ENCODE results near the gene XPNPEP1.

The XPNPEP1 gene

DNA sequence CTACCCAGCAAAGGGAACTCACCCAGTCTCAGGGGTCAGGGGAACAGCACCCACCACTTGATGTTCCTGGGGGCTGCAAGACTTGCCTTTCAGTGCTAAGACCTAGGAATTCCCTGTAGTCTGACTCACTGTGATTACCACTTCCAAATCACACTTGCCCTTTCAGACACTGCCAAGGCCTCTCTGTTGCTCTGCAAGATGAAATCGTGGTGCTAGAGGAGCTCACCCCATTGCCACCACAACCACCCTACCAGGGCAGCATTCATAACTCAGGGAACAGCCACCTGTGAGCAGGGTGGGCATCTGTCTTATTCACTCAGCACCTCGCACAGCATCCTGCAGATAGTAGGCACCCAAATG lies 36.5 kb downstream of the XPNPEP1 start:
- POLR2A ChIA-PET = no interaction called here
- CTCF ChIA-PET = interaction anchor here (0.7 to 1.4 kb wide), 3 partner anchors 11 to 251 kb away, joined by 3 to 5 read pairs (median 3); no protein-coding TSS in a partner anchor
- H3K4me3 ChIP-seq (ENCODE audit: low read depth, low read length) = no peak overlapping the region
- TF ChIP-seq, protein P1, sequence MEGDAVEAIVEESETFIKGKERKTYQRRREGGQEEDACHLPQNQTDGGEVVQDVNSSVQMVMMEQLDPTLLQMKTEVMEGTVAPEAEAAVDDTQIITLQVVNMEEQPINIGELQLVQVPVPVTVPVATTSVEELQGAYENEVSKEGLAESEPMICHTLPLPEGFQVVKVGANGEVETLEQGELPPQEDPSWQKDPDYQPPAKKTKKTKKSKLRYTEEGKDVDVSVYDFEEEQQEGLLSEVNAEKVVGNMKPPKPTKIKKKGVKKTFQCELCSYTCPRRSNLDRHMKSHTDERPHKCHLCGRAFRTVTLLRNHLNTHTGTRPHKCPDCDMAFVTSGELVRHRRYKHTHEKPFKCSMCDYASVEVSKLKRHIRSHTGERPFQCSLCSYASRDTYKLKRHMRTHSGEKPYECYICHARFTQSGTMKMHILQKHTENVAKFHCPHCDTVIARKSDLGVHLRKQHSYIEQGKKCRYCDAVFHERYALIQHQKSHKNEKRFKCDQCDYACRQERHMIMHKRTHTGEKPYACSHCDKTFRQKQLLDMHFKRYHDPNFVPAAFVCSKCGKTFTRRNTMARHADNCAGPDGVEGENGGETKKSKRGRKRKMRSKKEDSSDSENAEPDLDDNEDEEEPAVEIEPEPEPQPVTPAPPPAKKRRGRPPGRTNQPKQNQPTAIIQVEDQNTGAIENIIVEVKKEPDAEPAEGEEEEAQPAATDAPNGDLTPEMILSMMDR (IDR thresholded peaks at IDR 0.05; ENCODE audit: insufficient read depth, low read length, missing control alignments) = no peak
- no peak for DNase-seq (ENCODE audit: low read depth, low spot score)

DNA sequence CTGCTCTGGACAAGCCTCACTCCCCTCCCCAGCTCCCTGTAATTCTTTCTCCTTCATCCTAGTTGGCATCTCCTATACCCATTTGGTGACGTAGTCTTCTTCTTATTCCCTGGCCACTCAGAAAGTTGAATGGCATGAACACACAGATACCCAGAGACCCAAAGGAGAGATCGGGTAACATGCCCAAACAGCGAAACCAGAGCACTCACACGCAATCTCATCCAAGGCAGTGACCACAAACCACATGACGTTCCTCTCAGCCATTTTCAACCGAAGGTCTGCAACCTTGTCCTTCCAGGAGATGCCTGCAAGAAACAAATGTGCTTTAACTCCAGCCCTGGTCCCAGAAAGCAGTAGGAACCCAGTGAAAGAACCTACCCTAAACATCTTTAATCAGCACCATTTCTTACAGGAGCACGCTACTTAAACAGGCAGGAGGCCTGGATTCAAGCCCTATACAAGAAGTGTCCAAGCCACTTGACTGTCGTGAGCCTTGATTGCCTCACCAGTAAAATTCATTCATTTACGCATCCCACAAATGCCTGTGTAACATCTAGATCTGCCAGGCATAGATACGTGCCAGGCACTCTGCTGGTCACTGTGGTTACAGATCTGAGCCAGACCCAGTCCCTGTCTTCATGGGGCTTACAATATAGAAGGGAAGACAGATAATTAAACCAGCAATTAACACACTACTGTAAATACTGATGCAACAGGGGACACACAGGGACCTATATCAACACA lies 37.1 kb downstream of the XPNPEP1 start:
- CTCF ChIA-PET = interaction anchor here (1.4 kb wide), 1 partner anchor 12 kb away, joined by 3 read pairs; no protein-coding TSS in a partner anchor

DNA sequence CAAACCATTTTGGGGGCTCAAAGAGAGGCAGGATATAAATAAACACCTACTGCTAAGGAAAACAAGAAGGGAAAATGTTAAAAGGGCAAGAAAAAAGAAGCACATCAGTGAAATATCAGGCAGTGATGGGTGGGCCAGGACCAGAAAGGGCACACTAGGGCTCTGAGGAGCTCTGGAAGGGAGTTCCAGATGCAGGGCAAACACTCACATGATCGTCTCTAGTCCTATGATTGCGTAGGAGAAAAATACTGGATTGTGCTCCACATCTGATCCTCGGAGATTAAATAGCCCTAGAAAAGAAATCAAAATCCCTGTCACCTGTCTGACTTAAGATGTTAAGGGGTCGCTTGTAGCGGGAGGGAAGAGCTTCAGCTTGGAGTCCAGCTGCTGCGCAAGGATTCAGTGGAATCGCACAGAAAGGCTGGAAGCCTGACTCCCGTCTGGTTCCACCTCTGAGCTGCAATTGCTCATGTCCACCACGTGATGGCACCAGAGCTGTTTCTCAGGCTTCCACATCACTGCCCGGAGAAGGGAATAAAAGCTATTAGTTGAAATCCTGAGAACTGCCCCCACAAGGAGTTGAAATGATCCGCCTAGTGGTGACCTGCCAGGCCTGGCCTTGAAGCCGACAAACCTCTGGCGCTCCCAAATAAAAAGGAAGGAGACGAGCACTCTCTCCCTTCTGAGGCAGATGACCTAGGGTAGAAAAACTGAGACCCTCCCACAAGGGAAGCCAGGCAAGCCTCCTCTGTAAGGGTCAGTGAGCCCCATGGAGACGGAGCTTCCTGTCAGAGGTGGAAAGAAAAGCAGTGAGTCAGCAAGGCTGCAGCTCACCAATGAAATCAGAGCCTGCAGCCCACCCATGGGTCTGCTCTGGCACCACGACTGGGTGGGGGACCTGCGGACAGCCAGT lies 39.2 kb downstream of the XPNPEP1 start:
- POLR2A ChIA-PET = interaction anchor here (0.6 to 1.3 kb wide), 7 partner anchors 11 to 615 kb away, joined by 3 to 6 read pairs (median 3); partner anchors contain the start of gene ADD3
- TF ChIP-seq, protein P1 (IDR thresholded peaks at IDR 0.05; ENCODE audit: insufficient read depth, low read length, missing control alignments) = peak; percentile 80
- H3K4me3 ChIP-seq (ENCODE audit: low read depth, low read length) = no peak overlapping the region
- CTCF ChIA-PET = interaction anchor here (0.6 to 4.6 kb wide), 93 partner anchors 9 to 1061 kb away, joined by 3 to 74 read pairs (median 5); partner anchors contain the start of gene ADD3
- peak; percentile 54 for DNase-seq (ENCODE audit: low read depth, low spot score)

More for the DNA sequence above, 37.1 kb downstream of the XPNPEP1 start:
- no peak overlapping the region for H3K4me3 ChIP-seq (ENCODE audit: low read depth, low read length)
- POLR2A ChIA-PET = no interaction called here
- TF ChIP-seq, protein P1 (IDR thresholded peaks at IDR 0.05; ENCODE audit: insufficient read depth, low read length, missing control alignments) = no peak
- DNase-seq (ENCODE audit: low read depth, low spot score) = no peak

DNA sequence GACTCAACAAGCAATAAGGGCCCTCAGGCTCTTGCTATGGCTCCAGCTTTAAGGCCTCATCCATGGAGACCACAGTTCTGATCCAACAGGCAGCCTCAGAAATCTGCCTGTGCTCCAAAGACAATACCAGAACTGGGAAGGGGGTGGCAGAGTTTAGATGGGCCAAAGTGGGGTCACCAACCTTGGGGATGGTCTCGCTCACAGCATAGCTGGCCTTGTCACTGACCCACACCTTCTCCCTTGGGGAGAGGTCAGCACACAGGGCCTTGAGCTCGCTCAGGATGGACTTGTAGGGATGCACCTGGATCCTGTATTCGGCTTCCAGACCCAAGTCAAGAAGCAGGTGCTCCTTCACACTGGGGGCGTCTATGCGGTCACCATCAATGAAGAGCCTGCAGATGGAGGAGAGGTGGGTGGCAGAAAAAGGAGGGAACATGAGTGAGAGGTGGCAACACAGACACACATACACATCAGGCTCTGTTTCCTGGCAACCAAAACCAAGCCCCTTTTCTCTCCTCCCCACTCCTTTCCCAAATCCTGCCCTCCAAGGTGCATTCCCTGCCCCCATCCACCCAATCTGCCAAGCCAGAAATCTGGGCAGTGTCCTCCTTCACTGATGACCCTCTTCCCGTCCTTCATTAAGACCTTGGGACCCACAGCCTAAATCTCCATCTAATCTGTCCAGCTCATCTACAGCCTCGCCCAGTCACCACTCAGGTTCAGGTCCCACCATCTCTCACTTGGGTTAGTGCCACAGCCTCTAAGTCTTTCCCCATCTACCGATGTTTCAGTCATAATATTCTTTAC lies 40.9 kb downstream of the XPNPEP1 start:
- TF ChIP-seq, protein P1 (IDR thresholded peaks at IDR 0.05; ENCODE audit: insufficient read depth, low read length, missing control alignments) = no peak
- H3K4me3 ChIP-seq (ENCODE audit: low read depth, low read length) = no peak overlapping the region
- CTCF ChIA-PET = interaction anchor here (1.0 to 4.6 kb wide), 15 partner anchors 10 to 397 kb away, joined by 4 to 74 read pairs (median 28); no protein-coding TSS in a partner anchor
- POLR2A ChIA-PET = no interaction called here
- no peak for DNase-seq (ENCODE audit: low read depth, low spot score)

DNA sequence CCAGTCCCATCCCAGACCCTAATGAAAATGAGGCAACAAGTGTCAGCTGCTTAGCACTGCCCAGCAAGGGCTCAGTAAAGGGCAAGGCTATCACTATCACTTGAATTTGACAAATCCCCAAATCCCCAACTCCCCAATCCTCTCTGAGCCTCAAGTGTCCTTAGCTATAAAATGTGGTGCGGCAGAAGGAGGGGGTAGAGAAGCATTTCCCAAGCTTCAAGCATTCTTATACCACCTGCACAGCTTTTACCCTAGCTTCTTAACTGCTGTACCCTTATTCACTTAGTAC lies 41.6 kb downstream of the XPNPEP1 start:
- TF ChIP-seq, protein P1 (IDR thresholded peaks at IDR 0.05; ENCODE audit: insufficient read depth, low read length, missing control alignments) = no peak
- CTCF ChIA-PET = interaction anchor here (1.2 to 4.6 kb wide), 12 partner anchors 8 to 398 kb away, joined by 4 to 54 read pairs (median 13); no protein-coding TSS in a partner anchor
- H3K4me3 ChIP-seq (ENCODE audit: low read depth, low read length) = no peak overlapping the region
- POLR2A ChIA-PET = no interaction called here
- no peak for DNase-seq (ENCODE audit: low read depth, low spot score)

All from AG04449 (cell line).